GM21526 (cell line): ENCODE results near the gene RXRB.

Source experiments
- ATAC-seq: cut with Tn5 transposase; IDR thresholded peaks from one replicate; pipeline ENCODE4 v1.9.1; 2021; ENCODE audit warnings: moderate library complexity; ENCODE audit not compliant: unreplicated experiment, low FRiP score

Gene RXRB

DNA sequence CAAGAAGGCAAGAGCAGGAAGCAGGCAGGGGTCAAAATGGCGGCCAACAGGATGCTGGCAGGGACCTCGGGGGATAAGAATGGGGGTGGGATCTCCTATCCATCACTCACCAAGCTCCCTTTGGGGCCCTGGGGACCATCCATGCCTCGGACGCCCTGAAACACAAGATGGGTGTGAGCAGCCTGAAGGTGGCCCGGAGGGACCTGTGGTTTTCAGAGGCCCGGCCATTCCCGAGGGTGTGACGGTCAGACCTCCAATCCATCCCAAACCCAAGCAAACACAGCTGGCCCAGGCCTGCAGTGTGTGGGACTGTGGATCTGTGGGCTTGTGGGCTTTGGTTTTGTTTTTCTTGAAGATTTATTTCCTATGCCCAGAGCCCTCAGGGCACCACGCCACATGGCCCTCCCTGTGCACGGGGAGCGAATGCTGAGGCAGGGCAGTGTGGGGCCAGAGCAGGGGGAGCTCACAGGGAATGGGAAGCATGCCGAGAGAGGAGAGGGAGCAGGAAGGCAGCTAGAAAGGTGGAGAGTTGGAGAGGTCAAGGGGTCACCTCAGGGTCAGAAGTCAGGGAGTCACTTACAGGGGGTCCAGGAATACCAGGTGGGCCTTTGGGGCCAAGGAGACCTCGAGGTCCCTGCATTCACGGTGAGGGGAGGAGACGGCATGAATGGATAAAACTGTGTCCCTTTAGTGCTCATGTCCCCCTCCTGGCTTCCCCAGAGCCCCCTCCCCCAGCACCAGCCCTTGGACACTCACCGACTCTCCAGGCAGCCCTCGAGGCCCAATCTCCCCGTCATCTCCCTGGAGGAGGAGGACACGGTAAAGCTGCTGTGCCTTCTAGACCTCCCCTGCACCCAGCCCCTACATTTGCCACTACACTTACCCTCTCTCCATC is 22.7 kb downstream of the RXRB start:
- no peak for ATAC-seq

DNA sequence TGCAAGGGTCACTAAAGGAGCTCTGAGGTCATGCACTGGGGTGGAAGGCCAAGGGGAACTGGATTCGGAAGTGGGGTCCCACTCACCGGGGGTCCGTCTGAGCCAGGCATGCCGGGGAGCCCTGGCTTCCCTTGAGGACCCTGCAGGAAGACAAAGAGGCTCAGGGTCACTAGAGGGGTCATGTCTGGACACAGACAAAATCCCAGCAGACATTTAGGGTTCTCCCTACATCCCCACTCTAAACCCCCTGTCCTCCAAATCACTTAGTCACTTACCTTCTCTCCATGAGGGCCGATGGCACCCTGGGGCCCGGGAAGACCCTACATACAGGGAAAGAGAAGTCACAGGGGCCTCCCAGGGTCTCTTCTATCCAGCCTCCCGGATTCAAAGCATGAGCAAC is 23.6 kb downstream of the RXRB start:
- ATAC-seq = no peak

DNA sequence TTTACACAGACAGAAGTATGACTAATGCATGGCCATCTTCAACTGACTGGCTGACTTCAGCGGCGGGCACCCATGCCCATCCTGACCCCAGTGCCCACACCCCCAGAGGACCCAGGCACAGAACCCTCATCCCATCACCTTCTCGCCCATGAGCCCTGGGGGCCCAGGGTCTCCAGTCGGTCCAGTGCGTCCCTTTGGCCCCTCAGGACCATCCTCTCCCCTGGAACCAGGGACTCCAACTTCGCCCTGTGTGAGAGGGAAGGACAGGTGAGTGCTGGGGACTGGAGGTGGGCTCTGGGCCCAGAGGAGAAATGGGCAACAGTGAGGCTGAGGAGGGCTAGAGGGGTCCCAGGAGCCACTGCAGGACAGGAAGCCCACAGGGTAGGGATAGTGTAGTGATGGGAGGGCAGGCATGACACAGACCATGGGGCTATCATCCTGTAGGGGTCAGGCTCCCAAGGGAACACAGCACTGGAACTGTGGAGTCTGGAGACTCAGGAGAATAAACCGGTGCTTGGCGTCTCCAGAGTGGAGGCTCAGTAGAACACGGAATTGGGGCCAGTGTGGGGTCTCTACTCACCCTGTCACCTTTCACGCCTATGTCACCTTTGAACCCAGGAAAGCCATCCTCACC is 24.9 kb downstream of the RXRB start:
- ATAC-seq = no peak

DNA sequence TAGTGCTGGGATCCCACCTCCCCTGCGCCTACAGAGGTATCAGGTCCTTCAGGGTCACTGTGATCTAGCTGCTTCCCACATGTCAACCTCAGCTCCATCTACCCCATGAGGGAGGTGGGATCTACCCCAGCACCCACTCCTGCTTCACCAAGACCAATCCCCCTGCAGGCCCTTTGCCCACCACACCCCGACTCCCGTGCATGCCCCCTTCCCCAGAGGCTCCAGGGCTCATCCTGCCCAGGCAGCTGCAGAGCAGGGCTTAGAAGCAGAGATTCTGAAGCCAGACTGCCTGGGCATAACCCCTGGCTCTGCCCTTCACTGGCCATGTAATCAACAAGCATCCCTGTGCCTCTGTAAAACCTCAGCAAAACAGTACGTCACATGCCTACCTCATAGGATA is 25.7 kb downstream of the RXRB start:
- no peak for ATAC-seq

DNA sequence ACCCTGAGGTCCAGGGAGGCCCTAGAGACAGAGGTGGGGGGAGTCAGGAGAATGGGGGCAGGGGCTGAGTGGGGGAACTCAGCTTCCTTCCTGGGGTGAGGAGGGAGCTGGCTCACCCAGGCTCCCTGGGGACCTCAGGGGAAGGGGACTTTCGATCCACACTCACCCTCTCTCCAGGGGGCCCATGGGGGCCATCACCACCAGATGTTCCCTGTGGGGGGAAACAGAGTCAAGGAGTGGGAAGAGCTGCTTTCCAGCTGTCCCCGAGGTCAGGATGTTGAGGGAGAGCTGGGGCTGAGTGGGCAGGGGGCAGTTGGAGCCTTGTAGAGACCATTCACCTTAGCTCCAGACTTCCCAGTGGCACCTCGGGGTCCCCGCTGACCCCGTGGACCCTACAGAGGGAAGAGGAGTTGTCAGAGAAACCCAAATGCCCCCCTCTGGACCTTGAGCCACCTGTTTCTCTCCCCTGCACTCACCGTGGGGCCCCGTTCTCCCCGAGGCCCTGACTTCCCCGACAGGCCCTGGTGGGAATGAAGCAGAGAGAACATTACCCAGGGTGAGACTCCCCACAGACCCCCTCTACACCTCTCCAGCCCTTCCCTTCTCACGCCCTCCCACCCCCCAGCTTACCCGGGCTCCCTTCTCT is 26.8 kb downstream of the RXRB start:
- no peak for ATAC-seq

DNA sequence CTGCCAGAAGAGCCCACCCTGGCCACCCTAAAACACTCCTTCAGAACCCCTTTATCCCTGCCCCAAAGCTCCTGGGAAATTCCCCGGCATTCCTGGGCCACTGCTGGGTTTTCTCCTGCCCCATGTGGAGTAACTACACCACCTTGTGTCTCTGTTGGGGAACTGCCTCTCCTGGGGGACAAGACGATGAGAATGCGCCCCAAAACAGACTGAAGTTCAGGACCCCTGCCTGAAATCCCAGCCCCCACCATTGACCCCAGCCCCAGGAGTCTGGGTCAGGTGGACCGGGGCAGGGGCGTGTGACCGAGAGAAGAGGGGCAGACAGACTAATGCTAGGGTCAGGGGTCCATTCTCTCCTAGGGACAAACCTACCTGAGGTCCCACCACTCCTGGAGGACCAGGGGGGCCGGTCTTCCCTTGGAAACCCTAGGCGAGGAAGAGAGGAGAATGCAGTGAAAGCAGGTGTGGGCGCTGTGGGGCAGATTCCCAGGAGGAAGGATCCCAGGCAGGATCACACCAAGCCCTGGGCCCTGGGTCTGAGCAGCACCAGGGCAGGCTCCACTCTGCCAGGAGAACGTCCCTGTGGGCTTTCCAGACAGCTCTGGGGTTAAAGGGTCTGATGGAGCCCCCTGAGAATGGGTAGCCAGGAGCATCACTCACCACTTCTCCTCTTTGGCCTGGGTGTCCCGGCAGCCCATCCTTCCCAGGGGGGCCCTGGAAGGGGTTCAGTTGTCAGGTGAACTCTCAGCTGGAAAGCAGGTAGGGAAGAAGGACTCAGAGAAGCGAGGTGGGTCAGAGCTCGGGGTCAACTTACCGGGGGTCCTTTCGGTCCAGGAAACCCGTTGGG is 27.6 kb downstream of the RXRB start:
- ATAC-seq = no peak

DNA sequence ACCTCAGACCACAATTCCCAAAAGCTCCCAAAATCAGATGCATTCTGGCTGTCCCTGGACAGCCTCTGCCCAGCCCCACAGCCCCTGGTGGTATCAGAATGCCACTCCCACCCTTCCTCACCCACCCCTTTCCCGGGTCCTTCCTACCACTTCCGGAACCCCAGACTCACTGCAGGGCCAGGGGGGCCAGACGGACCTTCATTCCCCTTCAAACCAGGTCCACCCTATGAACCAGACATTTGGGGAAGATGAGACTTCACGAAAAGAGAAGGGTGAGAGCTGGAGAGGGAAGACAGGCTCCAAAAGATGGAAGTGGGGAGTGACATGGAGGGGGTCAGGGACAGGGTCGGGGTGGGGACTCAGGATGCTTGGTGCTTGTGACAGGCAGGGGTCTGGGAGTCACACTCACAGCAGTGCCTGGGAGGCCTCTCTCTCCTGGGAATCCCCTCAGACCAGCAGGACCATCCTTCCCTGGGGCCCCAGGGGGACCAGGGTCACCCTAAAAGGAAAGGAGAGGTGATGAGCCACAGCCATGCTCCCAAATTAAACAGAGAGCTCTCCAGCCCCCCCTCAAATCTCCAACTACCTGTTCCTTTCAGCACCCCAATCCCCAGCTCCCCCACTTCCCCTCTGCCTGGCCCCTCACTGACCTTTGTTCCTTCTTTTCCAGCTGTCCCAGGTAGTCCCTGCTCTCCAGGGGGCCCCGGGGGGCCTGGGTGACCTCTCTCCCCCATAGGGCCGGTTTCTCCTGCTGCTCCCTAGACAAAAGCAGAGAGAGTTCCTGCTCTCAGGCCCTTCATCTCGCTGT is 28.4 kb downstream of the RXRB start:
- no peak for ATAC-seq

DNA sequence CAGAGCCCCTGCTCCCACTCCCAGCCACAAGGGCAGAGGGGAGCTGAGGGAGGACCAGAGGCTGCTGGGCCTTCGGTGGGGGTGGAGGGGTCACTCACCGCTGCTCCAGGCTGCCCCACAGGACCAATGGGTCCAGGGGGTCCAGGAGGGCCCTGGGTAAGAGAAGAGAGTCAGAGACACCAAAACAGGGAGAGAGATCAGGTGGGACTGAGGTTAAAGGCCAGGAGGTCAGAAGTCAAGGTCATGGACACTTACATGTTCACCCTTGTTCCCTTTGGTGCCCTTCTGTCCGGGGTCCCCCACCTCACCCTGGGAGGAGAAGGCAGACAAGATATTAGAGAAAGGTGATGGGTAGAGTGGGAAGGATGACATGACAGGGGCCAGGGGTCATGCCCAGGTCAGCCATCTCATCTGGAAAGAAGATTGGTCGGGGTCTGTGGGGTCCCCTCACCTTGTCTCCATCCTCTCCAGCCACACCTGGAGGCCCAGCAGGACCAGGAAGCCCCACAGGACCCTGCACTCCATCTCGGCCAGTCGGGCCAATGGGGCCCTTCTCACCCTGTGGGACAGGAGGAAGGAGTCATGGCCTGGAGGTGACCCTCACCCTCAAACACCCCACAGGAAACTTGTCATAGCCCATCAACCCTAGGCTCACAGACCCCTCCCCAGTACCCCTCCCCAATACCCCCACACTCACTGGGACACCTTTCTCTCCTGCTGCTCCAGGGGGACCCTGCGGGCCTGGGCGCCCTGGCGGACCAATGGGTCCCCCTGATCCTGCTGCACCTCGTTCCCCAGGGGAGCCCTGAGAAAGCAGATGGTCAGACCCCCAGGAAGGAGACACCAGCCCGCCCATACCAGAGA is 29.2 kb downstream of the RXRB start:
- no peak for ATAC-seq

DNA sequence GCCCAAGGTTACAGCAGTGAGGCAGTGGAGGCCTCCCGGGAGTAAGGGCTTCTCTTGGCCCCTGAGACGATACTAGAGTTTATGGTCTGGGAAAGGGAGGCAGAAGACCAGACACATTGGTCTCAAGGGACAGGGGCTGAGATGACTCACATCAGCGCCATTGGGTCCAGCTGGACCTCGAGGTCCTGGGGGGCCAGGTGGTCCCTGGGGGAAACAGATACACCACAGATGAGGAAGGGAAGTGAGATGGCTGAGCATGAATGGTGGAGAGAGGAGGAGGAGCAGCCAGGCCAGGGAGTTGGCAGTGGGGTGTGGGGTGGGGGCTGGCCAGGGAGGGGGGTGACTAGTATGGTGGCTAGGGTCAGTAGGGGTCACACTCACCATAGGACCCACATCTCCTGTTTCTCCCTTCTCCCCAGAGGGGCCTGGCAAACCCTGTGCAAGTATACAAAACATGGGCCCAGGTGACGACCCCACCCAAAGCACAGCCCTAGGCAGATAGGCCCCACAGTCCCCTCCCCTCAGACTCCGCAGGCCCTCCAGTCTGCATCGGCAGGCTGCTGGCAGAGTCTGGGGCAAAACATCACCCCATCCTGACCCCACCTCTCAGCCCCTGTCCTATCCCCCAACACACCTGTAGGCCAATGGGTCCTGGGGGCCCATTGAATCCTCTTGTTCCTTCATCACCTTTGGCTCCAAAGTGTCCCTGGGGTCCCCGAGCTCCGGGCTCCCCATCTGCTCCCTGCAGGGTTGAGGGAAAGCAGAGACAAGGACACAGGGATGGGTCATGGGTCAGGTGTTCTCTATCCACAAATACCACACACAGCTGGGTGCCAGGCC is 30.1 kb downstream of the RXRB start:
- ATAC-seq = no peak

DNA sequence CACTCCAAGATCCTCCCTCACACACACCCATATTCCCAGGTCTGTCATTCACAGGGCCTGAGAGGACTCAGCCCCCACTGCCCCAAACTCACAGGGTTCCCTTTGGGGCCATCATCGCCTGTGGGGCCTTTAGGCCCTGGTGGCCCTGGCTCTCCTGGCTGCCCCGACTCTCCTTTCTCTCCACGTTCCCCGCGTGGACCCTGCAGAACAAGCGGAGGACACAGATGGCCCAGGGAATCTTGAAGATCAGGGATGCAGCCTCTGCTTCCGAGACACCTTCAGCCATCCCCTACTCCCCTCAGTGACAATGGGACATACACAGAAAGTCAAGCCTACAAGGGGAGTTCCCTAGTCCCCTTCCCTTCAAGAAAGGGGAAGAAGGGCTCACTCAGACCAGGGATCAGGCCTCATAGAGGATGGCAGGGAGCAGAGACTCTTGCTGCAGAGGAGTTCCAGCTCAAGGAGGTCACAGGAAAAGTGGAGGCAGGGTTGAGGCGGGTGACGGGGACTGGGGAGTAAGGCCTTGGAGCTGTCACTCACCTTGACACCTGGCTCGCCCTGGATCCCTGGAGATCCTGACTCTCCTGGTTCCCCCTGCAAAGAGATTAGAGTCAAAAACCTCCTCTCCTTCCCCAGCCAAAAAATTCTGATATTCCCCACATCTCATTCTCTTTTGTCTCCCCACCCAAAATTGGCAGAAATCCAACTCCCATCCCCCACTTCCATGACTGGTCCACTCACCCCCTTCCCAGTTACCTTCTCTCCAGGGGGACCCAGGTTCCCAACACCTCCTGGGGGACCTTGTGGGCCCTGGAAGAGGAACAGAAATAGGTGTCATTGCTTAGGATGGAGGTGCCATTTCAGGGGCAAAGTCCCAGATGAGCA is 30.9 kb downstream of the RXRB start:
- no peak for ATAC-seq

DNA sequence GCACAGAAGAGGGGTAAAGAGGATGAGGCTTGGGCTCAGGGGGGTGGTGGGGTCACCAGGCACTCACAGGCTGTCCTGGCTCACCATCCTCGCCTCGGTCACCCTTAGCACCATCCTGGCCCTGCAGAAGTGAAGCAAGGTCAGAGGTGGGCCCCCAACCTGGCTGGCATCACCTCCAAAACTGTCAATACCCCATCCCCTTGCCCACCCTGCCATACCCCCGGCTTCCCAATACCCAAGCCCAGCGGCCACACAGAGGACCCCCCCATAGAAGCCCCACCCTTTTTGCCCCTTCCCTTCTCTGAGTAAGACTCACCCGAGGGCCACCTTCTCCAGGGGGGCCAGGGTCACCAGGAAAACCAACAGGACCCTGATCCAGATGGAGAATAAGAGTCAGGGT is 31.8 kb downstream of the RXRB start:
- no peak for ATAC-seq

DNA sequence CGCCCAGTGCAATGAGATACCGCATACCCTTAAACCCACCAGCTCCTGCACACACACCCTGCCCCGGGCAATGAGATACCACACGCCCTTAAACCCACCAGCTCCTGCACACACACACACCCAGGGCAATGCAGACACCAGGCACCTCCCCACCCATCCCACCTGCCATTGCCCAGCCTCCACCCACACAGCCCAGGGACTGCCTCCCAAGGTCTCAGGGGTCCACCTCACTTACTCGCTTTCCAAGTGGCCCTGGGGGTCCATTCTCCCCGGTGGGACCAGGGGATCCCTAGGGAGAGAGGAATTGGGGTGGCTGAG is 32.2 kb downstream of the RXRB start:
- ATAC-seq = no peak

DNA sequence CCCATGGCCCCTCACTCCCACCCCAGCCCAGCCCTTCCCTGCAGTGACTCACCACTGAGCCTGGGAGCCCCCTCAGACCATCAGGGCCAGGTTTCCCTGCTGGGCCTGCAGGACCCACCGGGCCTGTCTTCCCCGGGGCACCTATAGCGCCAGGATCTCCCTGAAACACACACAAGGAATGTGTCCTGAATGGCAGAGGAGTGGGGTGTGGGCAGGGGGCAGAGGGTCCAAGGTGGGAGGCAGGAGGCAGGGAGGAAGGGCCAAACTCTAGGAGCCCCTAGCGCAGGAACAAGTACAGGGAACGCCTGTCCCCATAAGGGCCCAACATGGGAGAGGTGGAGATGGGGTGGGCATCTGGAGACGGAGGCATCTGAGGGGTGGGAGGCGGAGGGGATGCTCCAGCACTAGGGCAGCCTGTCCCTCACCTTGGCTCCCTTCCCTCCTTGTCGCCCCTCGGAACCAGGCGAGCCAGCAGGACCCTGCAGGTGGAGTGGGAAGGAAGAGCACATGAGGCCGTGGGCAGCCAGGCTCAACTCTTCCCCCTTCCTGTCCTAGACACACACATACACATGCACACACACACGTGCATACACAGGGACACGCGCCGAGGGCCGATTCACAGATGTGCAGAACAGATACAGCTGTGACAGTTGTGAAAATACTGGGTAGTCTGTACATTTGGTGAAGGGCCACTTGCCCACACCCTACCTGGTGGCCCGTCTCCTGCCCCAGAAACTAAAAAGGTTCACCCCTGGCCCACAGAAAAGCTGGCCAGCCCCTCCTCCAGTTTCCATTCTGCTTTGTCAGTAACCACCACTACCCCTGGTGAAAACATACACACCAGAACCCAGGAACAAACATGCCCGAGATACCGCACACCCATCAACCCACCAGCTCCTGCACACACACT is 32.8 kb downstream of the RXRB start:
- ATAC-seq = no peak

DNA sequence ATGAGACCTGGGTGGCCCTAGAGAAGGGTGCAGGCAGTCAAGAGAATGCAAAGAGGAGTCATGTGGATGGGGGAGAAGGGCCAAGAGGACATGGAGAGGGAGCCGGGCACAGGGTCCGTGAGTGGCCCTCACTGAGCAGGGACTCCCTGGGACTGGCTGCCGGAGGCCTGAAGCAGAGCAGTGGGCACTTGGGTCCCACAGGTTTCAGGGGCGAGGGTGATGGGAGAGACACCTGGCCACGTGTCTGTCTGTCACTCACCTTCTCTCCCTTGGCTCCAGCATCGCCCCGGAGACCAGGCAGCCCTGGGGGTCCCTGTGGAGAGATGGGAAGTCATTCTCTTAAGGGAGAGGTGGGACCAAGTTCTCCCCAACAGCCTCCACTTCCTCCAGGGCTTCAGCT is 33.7 kb downstream of the RXRB start:
- no peak for ATAC-seq

DNA sequence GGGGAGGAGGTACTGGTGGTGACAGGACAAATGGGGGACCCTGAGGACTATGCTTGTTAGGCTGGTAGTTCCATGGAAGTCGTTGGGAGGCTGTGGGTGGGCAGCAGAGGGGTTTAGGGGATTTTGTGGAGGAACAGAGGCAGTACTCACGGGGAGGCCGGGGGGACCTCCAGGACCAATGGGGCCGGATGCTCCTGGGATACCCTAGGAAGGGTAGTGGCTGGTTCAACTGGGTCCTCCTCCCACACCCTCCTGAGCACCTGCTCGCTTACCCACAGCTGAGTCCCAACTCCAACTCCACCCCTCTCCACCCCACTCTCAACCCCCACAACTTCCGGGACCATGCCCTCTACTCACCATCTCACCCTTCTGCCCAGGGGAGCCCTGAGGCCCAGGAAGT is 34.1 kb downstream of the RXRB start:
- ATAC-seq = no peak

DNA sequence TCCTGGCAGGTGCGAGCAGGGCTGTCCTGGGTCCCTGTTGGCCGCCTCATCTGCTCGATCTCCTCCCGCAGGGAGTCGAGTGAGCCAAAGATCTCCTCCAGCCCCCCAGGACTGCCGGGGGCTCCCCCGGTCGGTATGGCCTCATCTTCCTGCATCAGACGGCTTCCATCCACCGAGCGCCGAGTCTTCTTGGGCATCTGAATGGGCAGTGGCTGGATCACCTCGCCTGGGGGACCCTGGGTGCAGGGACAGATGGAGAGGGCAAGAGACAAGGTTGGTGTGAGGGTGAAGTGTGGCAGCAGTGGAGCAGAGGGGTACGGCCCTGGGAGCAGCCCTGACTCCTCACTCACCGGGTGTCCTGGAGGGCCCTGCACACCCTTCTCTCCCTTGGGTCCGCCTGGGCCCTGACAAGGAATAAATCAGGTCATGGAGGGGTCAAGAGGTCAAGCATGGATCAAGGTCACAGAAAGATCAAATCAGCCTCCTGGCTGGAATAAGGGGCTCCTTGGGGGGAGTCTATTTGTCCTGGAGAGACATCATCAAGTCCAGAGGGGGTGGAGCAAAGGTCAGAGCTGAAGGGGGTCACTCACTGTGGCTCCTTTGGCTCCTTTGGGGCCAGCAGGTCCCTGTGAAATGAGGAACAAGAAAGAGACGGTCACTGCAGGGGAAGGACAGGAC is 34.7 kb downstream of the RXRB start:
- no peak for ATAC-seq
